ENCODE data around the gene EHBP1. TPM values are rescaled to one million over a fixed set of nuclear protein-coding genes. Genes with fewer than 3 reads are reported as not detected.

Gene EHBP1
- total and polyA plus RNA-seq, 2 experiments from 2014 or later, result 27.2 to 47.9 TPM

DNA sequence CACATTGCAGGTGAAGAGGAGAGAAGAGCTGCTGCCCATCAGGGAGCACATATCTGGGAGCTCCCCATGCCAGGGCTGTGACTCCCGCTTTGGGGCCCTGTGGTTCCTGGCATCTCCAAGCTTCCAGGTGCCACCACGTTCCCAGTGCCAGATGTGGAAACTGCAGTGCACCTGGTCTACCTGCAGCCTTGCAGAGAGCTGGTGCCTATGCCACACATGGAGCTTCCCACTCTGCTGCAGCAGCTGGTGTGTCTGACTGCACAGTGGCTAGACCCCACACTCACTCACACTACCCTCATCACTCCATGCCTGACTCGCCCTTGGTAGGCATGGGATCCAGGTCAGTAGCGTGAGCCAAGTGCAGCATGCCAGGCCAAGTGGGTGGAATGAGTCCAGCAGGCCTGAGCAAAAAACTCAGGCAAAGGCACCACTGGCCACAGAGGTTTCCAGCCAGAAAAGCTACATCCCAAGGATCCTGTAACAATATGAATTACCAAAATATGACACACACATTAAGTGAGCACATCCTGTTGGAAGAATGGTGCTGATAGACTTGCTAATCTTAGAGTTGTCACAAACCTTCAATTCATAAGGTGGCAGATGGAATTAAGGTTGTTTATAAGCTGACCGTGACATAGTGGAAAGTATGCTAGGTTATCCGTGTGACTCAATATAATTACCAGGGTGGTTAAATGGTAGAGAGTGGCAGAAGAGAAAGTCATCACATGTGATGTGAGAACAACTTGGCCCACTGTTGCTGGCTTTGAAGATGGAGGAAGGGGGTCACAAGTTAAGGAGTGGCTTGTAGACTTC lies 150.9 kb downstream of the EHBP1 start:
- H3K9me3 Mint-ChIP-seq, result no peaks in the 10 kb centered on the region

More for the DNA sequence above, 150.9 kb downstream of the EHBP1 start:
- Mint-ChIP-seq H3K36me3 (ENCODE audit: low read depth) (peaks cover 28% of the 10 kb centered on the region), H3K4me3 (no peak overlapping the region), H3K4me1 (peaks cover 9% of the 10 kb centered on the region; the same call in 2 of the 3 replicates), H3K27me3 (ENCODE audit: insufficient read depth, low read depth, poor library complexity) (no peaks in the 10 kb centered on the region), H3K27ac (no peak overlapping the region; the same call in 1 of the 2 replicates)
- no peaks in the 10 kb centered on the region for H3K4me1 ChIP-seq (ENCODE audit: insufficient read depth)
- H3K79me2 ChIP-seq (replicated peaks; ENCODE audit: insufficient read depth), result no peaks in the 10 kb centered on the region
- no peak overlapping the region for H3K4me2 ChIP-seq
- H3K27me3 ChIP-seq (ENCODE audit: insufficient read depth), result no peaks in the 10 kb centered on the region
- TF ChIP-seq STAT1 (IDR thresholded peaks at IDR 0.05; ENCODE audit: unreplicated experiment) (no peak), ZNF114 (CRISPR knock-in tag; IDR thresholded peaks at IDR 0.05) (no peak), ETS1 (IDR thresholded peaks at IDR 0.05) (no peak), EZH2 (IDR thresholded peaks at IDR 0.05; ENCODE audit: low read depth, unreplicated experiment) (no peak), JUNB (IDR thresholded peaks at IDR 0.05; ENCODE audit: unreplicated experiment) (no peak), NANOG (IDR thresholded peaks at IDR 0.05; ENCODE audit: borderline replicate concordance) (no peak), POLR2AphosphoS5 (IDR thresholded peaks at IDR 0.05; ENCODE audit: low read depth) (no peak), EZH2phosphoT487 (IDR thresholded peaks at IDR 0.05; ENCODE audit: unreplicated experiment) (no peak), CREB1 (CRISPR knock-in tag; IDR thresholded peaks at IDR 0.05; ENCODE audit: low read depth) (no peak), ZNF331 (CRISPR knock-in tag; IDR thresholded peaks at IDR 0.05; ENCODE audit: low read depth) (no peak)
- TF ChIP-seq, protein P1, sequence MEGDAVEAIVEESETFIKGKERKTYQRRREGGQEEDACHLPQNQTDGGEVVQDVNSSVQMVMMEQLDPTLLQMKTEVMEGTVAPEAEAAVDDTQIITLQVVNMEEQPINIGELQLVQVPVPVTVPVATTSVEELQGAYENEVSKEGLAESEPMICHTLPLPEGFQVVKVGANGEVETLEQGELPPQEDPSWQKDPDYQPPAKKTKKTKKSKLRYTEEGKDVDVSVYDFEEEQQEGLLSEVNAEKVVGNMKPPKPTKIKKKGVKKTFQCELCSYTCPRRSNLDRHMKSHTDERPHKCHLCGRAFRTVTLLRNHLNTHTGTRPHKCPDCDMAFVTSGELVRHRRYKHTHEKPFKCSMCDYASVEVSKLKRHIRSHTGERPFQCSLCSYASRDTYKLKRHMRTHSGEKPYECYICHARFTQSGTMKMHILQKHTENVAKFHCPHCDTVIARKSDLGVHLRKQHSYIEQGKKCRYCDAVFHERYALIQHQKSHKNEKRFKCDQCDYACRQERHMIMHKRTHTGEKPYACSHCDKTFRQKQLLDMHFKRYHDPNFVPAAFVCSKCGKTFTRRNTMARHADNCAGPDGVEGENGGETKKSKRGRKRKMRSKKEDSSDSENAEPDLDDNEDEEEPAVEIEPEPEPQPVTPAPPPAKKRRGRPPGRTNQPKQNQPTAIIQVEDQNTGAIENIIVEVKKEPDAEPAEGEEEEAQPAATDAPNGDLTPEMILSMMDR (conservative IDR thresholded peaks at IDR 0.05; ENCODE audit: low read depth in 2 of 2), result no peak
- TF ChIP-seq, protein P2, sequence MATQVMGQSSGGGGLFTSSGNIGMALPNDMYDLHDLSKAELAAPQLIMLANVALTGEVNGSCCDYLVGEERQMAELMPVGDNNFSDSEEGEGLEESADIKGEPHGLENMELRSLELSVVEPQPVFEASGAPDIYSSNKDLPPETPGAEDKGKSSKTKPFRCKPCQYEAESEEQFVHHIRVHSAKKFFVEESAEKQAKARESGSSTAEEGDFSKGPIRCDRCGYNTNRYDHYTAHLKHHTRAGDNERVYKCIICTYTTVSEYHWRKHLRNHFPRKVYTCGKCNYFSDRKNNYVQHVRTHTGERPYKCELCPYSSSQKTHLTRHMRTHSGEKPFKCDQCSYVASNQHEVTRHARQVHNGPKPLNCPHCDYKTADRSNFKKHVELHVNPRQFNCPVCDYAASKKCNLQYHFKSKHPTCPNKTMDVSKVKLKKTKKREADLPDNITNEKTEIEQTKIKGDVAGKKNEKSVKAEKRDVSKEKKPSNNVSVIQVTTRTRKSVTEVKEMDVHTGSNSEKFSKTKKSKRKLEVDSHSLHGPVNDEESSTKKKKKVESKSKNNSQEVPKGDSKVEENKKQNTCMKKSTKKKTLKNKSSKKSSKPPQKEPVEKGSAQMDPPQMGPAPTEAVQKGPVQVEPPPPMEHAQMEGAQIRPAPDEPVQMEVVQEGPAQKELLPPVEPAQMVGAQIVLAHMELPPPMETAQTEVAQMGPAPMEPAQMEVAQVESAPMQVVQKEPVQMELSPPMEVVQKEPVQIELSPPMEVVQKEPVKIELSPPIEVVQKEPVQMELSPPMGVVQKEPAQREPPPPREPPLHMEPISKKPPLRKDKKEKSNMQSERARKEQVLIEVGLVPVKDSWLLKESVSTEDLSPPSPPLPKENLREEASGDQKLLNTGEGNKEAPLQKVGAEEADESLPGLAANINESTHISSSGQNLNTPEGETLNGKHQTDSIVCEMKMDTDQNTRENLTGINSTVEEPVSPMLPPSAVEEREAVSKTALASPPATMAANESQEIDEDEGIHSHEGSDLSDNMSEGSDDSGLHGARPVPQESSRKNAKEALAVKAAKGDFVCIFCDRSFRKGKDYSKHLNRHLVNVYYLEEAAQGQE (IDR thresholded peaks at IDR 0.05; ENCODE audit: unreplicated experiment), result no peak
- TF ChIP-seq, protein P3, sequence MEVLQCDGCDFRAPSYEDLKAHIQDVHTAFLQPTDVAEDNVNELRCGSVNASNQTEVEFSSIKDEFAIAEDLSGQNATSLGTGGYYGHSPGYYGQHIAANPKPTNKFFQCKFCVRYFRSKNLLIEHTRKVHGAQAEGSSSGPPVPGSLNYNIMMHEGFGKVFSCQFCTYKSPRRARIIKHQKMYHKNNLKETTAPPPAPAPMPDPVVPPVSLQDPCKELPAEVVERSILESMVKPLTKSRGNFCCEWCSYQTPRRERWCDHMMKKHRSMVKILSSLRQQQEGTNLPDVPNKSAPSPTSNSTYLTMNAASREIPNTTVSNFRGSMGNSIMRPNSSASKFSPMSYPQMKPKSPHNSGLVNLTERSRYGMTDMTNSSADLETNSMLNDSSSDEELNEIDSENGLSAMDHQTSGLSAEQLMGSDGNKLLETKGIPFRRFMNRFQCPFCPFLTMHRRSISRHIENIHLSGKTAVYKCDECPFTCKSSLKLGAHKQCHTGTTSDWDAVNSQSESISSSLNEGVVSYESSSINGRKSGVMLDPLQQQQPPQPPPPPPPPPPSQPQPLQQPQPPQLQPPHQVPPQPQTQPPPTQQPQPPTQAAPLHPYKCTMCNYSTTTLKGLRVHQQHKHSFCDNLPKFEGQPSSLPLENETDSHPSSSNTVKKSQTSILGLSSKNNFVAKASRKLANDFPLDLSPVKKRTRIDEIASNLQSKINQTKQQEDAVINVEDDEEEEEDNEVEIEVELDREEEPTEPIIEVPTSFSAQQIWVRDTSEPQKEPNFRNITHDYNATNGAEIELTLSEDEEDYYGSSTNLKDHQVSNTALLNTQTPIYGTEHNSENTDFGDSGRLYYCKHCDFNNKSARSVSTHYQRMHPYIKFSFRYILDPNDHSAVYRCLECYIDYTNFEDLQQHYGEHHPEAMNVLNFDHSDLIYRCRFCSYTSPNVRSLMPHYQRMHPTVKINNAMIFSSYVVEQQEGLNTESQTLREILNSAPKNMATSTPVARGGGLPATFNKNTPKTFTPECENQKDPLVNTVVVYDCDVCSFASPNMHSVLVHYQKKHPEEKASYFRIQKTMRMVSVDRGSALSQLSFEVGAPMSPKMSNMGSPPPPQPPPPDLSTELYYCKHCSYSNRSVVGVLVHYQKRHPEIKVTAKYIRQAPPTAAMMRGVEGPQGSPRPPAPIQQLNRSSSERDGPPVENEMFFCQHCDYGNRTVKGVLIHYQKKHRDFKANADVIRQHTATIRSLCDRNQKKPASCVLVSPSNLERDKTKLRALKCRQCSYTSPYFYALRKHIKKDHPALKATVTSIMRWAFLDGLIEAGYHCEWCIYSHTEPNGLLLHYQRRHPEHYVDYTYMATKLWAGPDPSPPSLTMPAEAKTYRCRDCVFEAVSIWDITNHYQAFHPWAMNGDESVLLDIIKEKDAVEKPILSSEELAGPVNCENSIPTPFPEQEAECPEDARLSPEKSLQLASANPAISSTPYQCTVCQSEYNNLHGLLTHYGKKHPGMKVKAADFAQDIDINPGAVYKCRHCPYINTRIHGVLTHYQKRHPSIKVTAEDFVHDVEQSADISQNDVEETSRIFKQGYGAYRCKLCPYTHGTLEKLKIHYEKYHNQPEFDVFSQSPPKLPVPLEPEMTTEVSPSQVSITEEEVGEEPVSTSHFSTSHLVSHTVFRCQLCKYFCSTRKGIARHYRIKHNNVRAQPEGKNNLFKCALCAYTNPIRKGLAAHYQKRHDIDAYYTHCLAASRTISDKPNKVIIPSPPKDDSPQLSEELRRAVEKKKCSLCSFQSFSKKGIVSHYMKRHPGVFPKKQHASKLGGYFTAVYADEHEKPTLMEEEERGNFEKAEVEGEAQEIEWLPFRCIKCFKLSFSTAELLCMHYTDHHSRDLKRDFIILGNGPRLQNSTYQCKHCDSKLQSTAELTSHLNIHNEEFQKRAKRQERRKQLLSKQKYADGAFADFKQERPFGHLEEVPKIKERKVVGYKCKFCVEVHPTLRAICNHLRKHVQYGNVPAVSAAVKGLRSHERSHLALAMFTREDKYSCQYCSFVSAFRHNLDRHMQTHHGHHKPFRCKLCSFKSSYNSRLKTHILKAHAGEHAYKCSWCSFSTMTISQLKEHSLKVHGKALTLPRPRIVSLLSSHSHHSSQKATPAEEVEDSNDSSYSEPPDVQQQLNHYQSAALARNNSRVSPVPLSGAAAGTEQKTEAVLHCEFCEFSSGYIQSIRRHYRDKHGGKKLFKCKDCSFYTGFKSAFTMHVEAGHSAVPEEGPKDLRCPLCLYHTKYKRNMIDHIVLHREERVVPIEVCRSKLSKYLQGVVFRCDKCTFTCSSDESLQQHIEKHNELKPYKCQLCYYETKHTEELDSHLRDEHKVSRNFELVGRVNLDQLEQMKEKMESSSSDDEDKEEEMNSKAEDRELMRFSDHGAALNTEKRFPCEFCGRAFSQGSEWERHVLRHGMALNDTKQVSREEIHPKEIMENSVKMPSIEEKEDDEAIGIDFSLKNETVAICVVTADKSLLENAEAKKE (CRISPR knock-in tag; IDR thresholded peaks at IDR 0.05), result no peak
- H3K27ac ChIP-seq (ENCODE audit: low read depth), result no peak overlapping the region
- no peak overlapping the region for H2AFZ ChIP-seq
- ATAC-seq, result no peak
- no peak for DNase-seq (ENCODE audit: low spot score)
- H3K4me3 ChIP-seq, result no peak overlapping the region
- no peaks in the 10 kb centered on the region for H3K36me3 ChIP-seq (ENCODE audit: insufficient read depth)
- H3F3A ChIP-seq (replicated peaks; ENCODE audit: low read depth), result no peaks in the 10 kb centered on the region
- no peaks in the 10 kb centered on the region for H4K20me1 ChIP-seq (replicated peaks; ENCODE audit: insufficient read depth)
- H3K9me2 ChIP-seq (ENCODE audit: insufficient read depth), result no peaks in the 10 kb centered on the region

Measured in GM23338 (cell line).